Smooth muscle cell (in vitro differentiated cells): ENCODE data around the gene BTBD16. TPM values are rescaled to one million over a fixed set of nuclear protein-coding genes. Genes with fewer than 3 reads are reported as not detected.

Source experiments
- DNase-seq: peaks from one replicate; lab custom pipeline; 2025; ENCODE audit not compliant: unreplicated experiment; lab: John Stamatoyannopoulos, UW
- H2AFZ ChIP-seq: fragments of 200-600 bp; sonication (generic); 2 replicates; pipeline ENCODE4 v1.6.0; 2016; ENCODE audit warnings: antibody characterized with exemption, low read depth, mild to moderate bottlenecking
- H3F3A ChIP-seq: fragments of 200-600 bp; sonication (generic); 2 replicates; pipeline ENCODE4 v1.6.0; 2017; ENCODE audit warnings: antibody characterized with exemption, low read depth
- H3K27ac ChIP-seq: fragments of 200-600 bp; sonication (generic); 2 replicates; pipeline ENCODE4 v1.5.1; 2016; ENCODE audit warnings: low read depth, mild to moderate bottlenecking
- H3K27me3 ChIP-seq: fragments of 200-600 bp; sonication (generic); 2 replicates; pipeline ENCODE4 v1.6.1; 2016; ENCODE audit warnings: low read depth, mild to moderate bottlenecking
- H3K36me3 ChIP-seq: fragments of 200-600 bp; sonication (generic); 2 replicates; pipeline ENCODE4 v1.5.1; 2016; ENCODE audit warnings: low read depth
- H3K4me1 ChIP-seq: fragments of 200-600 bp; sonication (generic); 2 replicates; pipeline ENCODE4 v1.5.1; 2016; ENCODE audit warnings: low read depth
- H3K4me2 ChIP-seq: fragments of 200-600 bp; sonication (generic); 2 replicates; pipeline ENCODE4 v1.6.0; 2016; ENCODE audit warnings: mild to moderate bottlenecking
- H3K4me3 ChIP-seq: fragments of 200-600 bp; sonication (generic); 2 replicates; pipeline ENCODE4 v1.5.1; 2016; ENCODE audit warnings: mild to moderate bottlenecking
- H3K79me2 ChIP-seq: fragments of 200-600 bp; sonication (generic); 2 replicates; pipeline ENCODE4 v1.6.0; 2016; ENCODE audit warnings: low read depth, mild to moderate bottlenecking
- H3K9ac ChIP-seq: fragments of 200-600 bp; sonication (generic); 2 replicates; pipeline ENCODE4 v1.6.0; 2016; ENCODE audit warnings: low read depth
- H3K9me3 ChIP-seq: fragments of 200-600 bp; sonication (generic); replicated peaks from 2 replicates; pipeline ENCODE4 v1.5.1; 2016; ENCODE audit warnings: low read depth
- H4K20me1 ChIP-seq: fragments of 200-600 bp; sonication (generic); 2 replicates; pipeline ENCODE4 v1.6.0; 2016; ENCODE audit warnings: low read depth
- WGBS: methylation state at CpG from one replicate; pipeline ENCODE4 v1.1.7; 2016; ENCODE audit warnings: low lambda C conversion rate; 5-methylcytosine and 5-hydroxymethylcytosine counted together
- polyA plus RNA-seq: library from polyadenylated mRNA; unstranded; fragments of >200 nt; fragmentation: Nextera tagmentation; extraction: Ambion mirVana; gene quantifications from 2 replicates; pipeline ENCODE4 v1.2.1, GENCODE V29; 2016
- total RNA-seq: library from RNA; depleted of rRNA; stranded (reverse); fragments of >200 nt; gene quantifications from 2 replicates; pipeline ENCODE4 v1.2.3, GENCODE V29; 2014
- TF ChIP-seq, protein P1 (sequence below): fragments of 200-600 bp; sonication (generic); IDR thresholded peaks from 2 replicates; pipeline ENCODE4 v1.5.1; 2017; ENCODE audit warnings: borderline replicate concordance, mild to moderate bottlenecking, antibody characterized with exemption; ENCODE audit not compliant: insufficient read depth, poor library complexity, severe bottlenecking

BTBD16 gene
- total and polyA plus RNA-seq, 2 experiments from 2014 or later, result not detected

DNA sequence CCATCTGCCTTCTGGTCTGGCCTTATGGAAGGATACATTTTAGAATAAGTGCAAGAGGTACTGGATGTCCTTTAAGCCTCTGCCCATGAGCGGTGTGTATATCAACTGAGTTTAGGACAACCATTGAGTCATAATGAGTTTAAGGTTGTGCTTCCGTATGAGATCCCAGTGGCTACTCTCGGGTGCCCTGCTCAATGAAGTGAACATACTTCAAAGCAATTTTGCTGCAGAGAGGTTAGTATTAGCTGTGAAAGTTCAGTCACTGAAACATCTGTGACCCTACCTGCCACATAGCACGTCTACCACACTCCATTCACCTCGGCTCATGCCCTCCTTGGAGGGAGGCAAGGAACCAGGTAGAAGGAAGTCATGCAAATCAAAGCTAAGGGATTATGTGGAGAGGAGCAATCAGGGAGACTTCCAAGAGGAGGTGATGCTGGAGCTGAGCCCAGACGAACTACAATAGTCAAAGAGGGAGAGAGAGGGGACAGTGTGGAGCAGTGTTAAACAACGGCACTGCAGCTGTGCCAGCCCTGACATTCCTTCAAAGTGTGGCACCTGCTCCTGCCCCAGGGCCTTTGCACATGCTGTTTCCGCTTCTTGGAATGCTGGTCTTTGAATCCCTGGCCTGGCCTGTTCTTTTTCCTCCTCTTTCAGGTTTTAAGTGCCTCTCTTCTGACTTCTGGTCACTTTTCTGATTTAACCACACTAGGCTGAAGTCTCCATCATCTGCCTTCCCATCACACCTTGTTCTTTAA lies 25.4 kb downstream of the BTBD16 start:
- no peaks in the 10 kb centered on the region for H3K4me1 ChIP-seq
- TF ChIP-seq, protein P1, sequence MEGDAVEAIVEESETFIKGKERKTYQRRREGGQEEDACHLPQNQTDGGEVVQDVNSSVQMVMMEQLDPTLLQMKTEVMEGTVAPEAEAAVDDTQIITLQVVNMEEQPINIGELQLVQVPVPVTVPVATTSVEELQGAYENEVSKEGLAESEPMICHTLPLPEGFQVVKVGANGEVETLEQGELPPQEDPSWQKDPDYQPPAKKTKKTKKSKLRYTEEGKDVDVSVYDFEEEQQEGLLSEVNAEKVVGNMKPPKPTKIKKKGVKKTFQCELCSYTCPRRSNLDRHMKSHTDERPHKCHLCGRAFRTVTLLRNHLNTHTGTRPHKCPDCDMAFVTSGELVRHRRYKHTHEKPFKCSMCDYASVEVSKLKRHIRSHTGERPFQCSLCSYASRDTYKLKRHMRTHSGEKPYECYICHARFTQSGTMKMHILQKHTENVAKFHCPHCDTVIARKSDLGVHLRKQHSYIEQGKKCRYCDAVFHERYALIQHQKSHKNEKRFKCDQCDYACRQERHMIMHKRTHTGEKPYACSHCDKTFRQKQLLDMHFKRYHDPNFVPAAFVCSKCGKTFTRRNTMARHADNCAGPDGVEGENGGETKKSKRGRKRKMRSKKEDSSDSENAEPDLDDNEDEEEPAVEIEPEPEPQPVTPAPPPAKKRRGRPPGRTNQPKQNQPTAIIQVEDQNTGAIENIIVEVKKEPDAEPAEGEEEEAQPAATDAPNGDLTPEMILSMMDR, result no peak
- no peaks in the 10 kb centered on the region for H3K79me2 ChIP-seq
- H3K9me3 ChIP-seq, result no peaks in the 10 kb centered on the region
- no peak overlapping the region for H3K4me2 ChIP-seq
- no peaks in the 10 kb centered on the region for H3K27me3 ChIP-seq
- WGBS, result 94% methylated on average over 8 of the region's 8 CpGs
- no peaks in the 10 kb centered on the region for H3F3A ChIP-seq
- no peak overlapping the region for H3K27ac ChIP-seq
- no peak overlapping the region for H3K9ac ChIP-seq
- no peak for DNase-seq
- H3K36me3 ChIP-seq, result no peaks in the 10 kb centered on the region
- H2AFZ ChIP-seq, result no peak overlapping the region
- H4K20me1 ChIP-seq, result no peaks in the 10 kb centered on the region
- no peak overlapping the region for H3K4me3 ChIP-seq

DNA sequence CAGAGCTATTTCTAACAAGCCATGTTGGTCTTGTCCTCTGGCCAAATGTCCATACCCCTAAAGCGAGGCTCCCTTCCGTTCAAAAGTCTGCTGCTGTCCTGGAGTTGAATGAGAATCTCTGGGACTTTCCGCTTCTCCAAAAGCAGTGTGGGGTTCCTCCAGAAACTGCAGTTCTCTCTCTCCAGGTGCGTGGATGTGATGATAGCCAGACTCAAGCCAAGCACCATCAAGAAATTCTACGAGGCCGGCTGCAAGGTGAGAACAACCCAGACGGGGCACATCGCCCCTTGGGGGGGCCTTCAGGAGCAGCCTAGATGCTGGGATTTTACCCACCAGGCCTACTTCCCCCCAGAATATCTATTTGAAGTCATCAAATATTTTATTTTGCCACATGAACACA lies 26.5 kb downstream of the BTBD16 start:
- Histone ChIP-seq H3K27ac (no peak overlapping the region), H3K36me3 (no peaks in the 10 kb centered on the region), H2AFZ (no peak overlapping the region), H3K9me3 (no peaks in the 10 kb centered on the region), H4K20me1 (no peaks in the 10 kb centered on the region), H3K4me2 (no peak overlapping the region), H3K9ac (no peak overlapping the region), H3K4me3 (no peak overlapping the region), H3F3A (no peaks in the 10 kb centered on the region), H3K79me2 (no peaks in the 10 kb centered on the region), H3K27me3 (no peaks in the 10 kb centered on the region), H3K4me1 (no peaks in the 10 kb centered on the region)
- DNase-seq, result no peak
- 89% methylated on average over 8 of the region's 8 CpGs for WGBS
- TF ChIP-seq, protein P1, result no peak

DNA sequence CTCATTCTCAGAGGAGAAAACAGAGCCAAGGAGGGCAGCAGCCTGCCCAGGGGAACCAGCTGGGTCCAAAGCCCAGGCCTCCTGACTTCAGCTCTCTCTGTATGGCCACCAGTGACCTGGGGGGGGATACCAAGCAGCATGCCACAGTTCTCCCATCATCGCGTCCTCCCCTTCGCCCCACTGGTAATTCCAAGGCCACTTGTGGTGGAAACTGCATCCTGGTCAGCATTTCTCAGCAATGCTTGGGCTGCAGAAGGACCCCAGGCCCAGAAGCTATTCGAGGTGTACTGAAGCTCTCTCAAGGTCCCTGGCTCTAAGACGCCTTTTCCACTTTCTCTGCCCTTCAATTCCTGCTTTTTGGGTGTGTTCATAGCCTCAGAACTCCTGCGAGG lies 27.1 kb downstream of the BTBD16 start:
- Histone ChIP-seq H3K4me3 (no peak overlapping the region), H3K9me3 (no peaks in the 10 kb centered on the region), H3K9ac (no peak overlapping the region), H3K79me2 (no peaks in the 10 kb centered on the region), H2AFZ (no peak overlapping the region), H3K36me3 (no peaks in the 10 kb centered on the region), H3F3A (no peaks in the 10 kb centered on the region), H3K4me2 (no peak overlapping the region), H4K20me1 (no peaks in the 10 kb centered on the region), H3K27ac (no peak overlapping the region), H3K4me1 (no peaks in the 10 kb centered on the region), H3K27me3 (no peaks in the 10 kb centered on the region)
- 89% methylated on average over 6 of the region's 6 CpGs for WGBS
- no peak for DNase-seq
- TF ChIP-seq, protein P1, result no peak

DNA sequence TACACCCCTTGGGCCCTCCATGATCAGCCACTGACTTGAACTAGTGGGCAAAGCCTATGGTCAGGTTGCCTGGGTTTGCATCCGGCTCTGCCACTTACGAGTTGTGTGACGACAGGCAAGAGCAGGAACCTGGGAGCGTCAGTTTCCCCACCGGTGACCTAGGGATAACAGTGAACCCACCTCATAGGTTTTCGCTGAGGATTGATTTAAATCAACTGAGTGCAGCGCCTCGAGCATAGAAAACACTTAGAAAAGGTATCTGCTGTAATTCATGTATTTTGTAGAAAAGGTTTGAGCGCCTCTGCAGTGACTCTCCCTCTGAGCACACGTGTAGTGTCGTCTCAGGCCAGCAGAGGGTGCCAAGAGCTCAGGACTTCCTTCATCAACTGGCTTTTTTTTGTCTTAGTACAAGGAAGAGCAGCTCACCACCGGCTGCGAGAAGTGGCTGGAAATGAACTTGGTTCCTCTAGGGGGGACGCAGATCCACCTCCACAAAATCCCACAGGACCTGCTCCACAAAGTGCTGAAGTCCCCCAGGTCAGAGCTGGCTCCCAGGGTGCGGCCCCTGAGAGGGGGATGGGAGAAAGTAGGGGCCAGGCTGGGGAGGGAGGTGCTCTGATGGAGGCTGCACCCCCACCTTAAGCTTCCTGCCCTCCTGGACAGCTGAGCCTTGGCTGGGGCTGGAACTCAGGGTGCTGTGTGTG lies 27.7 kb downstream of the BTBD16 start:
- 35% methylated on average over 15 of the region's 15 CpGs for WGBS
- no peaks in the 10 kb centered on the region for H4K20me1 ChIP-seq
- H3F3A ChIP-seq, result no peaks in the 10 kb centered on the region
- no peak overlapping the region for H3K27ac ChIP-seq
- H3K9me3 ChIP-seq, result no peaks in the 10 kb centered on the region
- H3K4me1 ChIP-seq, result no peaks in the 10 kb centered on the region
- H3K36me3 ChIP-seq, result no peaks in the 10 kb centered on the region
- no peak overlapping the region for H3K9ac ChIP-seq
- peak overlapping the region; percentile 8 for H2AFZ ChIP-seq
- TF ChIP-seq, protein P1, result peak; percentile 87
- peak; percentile 15 for DNase-seq
- no peaks in the 10 kb centered on the region for H3K79me2 ChIP-seq
- H3K4me3 ChIP-seq, result peak overlapping the region; percentile 9
- H3K27me3 ChIP-seq, result no peaks in the 10 kb centered on the region
- peak overlapping the region; percentile 18 for H3K4me2 ChIP-seq
